NCI-H1694 treated with DMSO at 0.1 percent for 48 hours (cell line): ENCODE results near the gene EIF4G3.
"Not testable (repeated sequence)": the region's sequence is repeated elsewhere in the genome, so short reads cannot be mapped to it uniquely, and the experiment has no call there.

Experiments used
- DNase-seq: peaks from one replicate; lab custom pipeline; 2025; lab: John Stamatoyannopoulos, UW

Gene EIF4G3

DNA sequence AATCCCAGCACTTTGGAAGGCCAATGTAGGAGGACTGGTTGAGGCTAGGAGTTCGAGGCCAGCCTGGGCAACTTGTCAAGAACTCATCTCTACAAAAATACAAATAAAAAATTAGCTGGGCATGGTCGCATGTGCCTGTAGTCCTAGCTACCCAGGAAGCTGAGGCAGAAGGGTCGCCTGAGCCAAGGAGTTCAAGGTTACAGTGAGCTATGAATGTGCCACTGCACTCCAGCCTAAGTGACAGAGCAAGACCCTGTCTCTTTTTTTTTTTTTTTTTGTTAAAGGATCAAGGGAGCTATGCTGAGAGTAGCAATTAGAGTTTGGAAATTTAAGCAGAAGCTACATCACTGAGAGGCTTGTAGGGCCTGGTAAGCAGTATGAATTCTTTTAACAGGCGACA is 70.9 kb downstream of the EIF4G3 start:
- no peak for DNase-seq

DNA sequence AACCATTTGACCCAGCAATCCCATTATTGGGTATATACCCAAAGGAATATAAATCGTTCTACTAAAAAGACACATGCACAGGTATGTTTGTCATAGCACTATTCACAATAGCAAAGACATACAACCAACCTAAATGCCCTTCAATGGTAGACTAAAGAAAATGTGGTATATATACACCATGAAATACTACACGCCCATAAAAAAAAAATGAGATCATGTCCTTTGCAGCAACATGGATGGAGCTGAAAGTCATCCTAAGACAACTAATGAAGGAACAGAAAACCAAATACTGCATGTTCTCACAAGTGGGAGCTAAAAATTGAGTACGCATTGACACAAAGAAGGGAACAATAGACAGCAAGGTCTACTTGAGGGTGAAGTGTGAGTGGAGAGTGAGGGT is 72.0 kb downstream of the EIF4G3 start:
- no peak for DNase-seq

DNA sequence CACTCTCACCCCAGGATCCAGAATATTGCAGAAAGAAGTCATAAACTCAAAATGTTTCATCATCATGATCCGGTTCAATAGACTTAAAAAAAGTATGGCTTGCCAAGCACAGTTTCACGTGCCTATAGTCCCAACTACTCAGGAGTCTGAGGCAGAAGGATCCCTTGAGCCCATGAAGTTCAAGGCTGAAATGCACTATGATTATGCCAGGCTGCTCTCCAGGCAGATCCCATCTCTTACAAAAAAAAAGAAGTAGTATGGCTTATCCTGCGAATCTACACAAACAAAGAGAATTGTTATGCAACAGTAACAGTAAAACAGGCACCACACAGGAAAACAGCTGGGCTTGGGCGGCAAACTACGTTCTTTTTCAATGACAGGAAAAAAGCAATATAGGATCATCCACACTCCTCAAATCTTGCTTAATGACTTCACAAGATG is 76.2 kb downstream of the EIF4G3 start:
- DNase-seq: no peak

DNA sequence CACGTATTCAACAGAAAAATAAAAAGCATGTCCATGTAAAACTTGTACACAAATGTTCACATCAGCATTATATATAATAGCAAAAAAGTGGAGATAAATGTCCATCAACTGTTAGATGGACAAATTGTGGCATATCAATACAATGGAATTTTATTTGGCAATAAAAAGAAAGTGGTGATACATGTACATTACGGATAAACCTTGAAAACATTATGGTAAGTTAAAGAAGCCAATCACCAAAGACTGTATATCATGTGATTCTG is 76.9 kb downstream of the EIF4G3 start:
- no peak for DNase-seq

DNA sequence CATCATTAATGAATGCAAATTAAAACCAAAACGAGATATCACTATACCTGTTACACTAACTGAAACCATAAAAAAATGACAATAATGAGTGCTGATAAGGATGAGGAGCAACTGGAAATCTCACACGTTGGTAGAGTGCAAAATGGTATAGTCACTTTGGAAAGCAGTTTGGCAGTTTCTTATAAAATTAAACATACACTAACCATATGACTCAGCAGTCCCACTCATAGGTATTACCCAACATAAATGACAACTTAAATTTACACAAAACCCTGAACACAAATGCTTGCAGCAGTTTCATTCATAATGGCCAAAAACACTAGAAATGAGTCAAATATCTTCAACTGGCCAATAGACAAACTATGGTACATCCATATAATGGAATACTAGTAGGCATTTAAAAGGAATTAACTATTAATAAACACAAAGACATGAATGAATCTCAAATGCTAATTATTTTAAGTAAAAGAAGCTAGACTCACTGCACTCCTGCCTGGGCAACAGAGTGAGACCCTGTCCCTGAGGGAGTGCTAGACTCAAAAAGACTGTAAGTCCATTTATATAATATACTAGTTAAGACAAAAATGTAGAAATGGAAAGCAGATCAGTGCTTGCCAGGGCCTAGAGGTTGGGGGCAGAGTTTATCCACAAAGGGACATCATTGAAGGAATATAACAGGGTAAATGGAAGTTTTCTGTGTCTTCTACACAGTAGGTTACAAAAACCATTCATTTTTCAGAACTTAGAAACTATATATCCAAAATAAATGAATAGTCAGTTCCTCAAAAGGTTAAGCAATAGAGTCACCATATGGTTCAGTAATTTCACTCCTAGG is 77.4 kb downstream of the EIF4G3 start:
- DNase-seq: no peak

DNA sequence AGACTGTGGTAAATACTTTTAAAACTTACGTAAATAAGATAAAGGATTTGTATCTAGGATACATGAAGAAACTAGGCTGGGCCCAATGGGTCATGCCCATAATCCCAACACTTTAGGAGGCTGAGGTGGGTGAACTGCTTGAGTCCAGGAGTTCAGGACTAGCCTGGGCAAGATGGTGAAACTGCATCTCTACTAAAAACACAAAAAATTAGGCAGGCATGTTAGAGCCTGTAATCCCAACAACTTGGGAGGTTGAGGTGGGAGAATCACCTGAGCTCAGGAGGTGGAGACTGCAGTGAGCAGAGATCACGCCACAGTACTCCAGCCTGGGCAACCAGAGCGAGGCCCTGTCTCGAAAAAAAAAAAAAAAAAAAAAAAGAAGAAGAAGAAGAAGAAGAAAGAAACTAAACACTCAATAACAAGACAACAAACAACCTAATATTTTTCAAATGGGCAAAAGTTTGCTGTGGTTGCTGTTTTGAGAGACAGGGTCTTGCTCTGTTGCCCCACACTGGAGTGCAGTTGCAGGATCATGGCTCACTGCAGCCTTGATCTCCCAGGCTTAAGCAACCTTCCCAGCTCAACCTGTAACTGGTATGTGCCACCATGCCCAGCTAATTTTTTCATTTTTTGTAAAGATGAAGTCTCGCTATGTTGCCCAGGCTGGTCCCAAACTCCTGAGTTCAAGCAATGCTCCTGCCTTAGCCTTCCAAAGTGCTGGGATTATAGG is 78.3 kb downstream of the EIF4G3 start:
- DNase-seq: no peak

DNA sequence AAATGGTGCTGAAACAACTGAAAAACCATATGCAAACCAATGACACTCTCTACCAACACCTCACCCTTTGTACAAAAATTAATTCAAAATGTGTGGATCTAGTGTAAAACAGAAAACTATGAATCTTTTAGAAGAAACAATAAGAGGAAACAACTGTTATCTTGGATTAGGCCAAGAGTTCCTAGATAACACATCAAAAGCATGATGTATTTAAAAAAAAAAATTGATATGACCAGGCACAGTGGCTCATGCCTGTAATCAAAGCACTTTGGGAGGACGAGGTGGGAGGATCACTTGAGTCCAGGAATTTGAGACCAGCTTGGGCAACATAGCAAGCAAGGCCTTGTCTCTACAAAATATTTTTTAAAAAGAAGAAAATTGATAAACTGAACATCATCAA is 79.0 kb downstream of the EIF4G3 start:
- no peak for DNase-seq

DNA sequence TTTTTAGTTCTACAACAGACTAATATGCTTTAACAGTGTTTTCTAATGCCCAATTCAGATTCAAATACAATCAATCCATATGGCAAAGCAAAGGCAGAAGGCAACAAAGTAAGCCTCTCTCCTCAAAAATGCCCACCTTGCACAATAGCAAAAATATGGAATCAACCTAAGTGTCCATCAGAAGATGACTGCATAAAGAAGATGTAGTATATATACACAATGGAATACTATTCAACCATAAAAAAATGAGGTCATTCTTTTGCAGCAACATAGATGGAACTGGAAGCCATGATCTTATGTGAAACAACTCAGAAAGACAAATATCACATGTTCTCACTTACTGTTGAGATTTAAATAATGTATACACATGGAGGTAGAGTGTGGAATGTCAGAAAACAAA is 80.7 kb downstream of the EIF4G3 start:
- no peak for DNase-seq

DNA sequence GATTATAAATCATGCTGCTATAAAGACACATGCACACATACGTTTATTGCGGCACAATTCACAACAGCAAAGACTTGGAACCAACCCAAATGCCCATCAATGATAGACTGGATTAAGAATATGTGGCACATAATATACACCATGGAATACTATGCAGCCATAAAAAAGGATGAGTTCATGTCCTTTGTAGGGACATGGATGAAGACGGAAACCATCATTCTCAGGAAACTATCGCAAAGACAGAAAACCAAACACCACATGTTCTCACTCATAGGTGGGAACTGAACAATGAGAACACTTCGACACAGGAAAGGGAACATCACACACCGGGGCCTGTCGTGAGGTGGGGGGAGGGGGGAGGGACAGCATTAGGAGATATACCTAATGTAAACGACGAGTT is 82.4 kb downstream of the EIF4G3 start:
- not testable (repeated sequence) for DNase-seq

DNA sequence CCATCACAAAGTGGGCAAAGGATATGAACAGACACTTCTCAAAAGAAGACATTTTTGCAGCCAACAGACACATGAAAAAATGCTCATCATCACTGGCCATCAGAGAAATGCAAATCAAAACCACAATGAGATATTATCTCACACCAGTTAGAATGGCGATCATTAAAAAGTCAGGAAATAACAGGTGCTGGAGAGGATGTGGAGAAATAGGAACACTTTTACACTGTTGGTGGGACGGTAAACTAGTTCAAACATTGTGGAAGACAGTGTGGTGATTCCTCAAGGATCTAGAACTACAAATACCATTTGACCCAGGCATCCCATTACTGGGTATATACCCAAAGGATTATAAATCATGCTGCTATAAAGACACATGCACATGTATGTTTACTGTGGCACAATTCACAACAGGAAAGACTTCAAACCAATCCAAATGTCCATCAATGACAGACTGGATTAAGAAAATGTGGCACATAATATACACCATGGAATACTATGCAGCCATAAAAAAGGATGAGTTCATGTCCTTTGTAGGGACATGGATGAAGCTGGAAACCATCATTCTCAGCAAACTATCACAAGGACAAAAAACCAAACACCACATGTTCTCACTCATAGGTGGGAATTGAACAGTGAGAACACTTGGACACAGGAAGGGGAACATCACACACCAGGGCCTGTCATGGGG is 83.3 kb downstream of the EIF4G3 start:
- not testable (repeated sequence) for DNase-seq

DNA sequence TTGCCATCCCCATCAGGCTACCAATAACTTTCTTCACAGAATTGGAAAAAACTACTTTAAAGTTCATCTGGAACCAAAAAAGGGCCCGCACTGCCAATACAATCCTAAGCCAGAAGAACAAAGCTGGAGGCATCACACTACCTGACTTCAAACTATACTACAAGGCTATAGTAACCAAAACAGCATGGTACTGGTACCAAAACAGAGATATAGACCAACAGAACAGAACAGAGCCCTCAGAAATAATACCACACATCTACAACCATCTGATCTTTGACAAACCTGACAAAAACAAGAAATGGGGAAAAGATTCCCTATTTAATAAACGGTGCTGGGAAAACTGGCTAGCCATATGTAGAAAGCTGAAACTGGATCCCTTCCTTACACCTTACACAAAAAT is 84.2 kb downstream of the EIF4G3 start:
- DNase-seq: not testable (repeated sequence)

DNA sequence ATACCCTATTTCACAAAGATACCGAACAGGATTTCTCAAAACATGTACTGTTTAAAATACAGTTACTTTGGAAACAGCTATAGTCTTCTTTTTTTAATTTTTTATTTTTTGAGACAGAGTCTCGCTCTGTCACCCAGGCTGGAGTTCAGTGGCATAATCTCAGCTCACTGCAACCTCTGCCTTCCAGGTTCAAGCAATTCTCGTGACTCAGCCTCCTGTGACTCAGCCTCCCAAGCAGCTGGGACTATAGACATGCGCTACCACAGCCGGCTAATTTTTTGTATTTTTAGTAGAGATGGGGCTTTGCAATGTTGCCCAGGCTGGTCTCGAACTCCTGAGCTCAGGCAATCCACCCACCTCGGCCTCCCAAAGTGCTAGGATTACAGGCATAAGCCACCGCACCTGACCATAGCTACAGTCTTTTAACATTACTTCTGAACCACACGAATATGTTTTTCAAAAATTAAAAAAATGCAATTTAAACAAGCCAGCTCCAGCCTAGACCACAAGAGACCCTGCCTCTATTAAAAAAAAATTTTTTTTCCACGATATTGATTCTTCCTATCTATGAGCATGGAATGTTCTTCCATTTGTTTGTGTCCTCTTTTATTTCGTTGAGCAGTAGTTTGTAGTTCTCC is 85.5 kb downstream of the EIF4G3 start:
- DNase-seq: not testable (repeated sequence)

DNA sequence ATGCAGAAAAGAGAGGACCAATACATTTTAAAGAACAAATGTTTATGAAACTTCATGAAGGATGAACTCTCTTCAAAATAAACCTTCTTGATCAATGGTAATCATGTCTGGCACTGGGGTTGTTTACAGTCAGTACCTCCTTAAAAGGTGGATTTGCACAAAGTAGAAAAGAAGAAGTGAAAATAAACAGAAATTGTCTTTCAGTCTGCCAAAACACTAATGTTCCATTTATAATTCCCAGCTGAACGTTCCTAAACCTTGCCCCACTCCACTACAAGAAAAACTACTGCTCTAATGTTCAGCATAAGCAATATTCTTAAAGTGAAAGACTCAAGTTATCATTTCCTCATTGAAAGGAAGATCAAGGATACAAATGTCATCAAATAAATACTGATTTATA is 86.2 kb downstream of the EIF4G3 start:
- DNase-seq: no peak

DNA sequence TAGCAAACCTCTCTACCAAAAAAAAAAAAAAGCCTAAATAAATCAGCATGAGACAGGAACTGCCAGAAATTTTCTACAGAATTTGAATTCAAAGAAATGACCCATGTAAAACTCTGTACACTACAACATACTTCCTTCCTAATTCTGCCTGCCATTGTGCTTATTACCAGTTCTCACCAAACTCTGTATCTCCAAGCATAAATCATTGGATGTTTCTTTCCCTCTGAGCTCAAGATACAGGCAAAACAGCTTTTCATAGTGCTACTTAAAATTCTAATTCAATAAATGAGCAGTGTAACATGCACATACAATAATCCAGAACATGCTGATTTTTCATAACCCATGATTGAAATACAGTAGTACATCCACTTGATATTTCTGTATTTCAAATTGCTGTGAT is 87.0 kb downstream of the EIF4G3 start:
- no peak for DNase-seq

DNA sequence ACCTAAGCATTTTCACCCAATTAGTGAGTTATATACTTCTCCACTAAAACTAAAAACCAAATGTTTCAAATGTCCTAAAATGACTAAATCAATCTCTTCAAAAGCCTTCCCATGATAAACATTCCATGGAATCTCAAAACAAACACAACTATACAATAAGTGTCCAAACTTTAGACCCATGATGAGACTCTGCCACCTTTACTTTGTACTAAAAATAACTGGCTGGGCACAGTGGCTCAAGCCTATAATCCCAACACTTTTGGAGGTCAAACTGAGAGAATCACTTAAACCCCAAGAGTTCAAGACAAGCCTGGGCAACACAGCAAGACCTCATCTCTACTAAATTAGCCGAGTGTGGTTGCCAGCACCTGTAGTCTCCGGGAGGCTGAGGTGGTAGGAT is 87.4 kb downstream of the EIF4G3 start:
- no peak for DNase-seq

DNA sequence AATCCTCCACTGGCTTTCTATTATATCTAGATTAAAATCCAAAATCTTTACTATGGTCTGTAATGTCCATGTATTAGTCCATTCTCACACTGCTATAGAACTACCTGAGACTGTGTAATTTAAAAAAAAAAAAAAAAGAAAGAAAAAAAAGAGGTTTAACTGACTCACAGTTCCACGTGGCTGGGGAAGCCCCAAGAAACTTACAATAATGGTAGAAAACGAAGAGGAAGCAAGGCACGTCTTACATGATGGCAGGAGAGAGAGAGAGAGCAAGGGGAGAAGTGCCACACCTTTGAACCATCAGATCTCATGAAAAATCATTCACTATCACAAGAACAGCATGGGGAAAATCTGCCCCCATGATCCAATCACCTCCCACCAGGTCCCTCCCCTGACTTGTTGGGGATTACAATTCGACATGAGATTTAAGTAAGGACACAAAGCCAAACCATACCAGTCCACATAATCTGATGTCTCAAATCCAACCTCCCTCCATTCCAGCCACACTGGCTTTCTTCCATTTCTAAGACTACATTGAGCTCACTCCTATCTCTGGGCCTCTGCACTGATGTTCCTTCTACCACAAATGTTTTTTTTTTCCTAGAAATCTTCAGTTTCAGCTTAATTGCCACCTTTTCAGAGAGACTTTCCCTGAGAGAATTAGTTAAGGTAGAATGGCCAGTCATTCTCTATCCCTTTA is 92.4 kb downstream of the EIF4G3 start:
- DNase-seq: no peak

DNA sequence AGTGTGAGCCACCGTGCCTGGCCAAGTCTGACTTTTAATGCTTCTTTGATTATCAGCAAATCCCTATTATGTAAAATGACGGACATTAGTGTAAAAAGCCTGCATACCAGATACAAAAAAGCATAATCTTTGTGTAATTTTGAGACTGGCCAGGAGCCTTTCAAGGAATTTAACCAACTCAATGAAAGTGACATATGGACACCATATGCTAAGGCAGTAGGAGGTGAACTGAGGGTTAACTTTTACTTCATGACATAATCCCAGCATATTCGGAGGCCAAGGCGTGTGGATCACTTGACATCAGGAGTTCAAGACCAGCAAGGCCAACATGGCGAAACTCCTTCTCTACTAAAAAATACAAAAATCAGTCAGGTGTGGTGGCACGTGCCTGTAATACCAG is 94.6 kb downstream of the EIF4G3 start:
- DNase-seq: no peak

DNA sequence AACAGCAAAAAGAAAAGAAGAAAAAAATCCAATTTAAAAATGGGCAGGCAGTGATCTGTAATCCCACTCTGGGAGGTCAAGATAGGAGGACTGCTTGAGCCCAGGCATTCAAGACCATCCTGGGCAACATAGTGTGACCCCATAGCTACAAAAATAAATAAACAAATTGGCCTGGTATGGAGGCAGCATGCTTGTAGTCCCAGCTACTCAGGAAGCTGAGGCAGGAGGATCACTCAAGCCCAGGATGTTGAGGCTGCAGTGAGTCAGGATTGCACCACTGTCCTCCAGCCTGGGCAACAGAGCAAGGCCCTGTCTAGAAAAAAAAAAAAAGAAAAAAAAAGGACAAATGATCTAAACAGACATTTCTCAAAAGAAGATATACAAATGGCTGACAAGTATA is 99.6 kb downstream of the EIF4G3 start:
- DNase-seq: no peak

DNA sequence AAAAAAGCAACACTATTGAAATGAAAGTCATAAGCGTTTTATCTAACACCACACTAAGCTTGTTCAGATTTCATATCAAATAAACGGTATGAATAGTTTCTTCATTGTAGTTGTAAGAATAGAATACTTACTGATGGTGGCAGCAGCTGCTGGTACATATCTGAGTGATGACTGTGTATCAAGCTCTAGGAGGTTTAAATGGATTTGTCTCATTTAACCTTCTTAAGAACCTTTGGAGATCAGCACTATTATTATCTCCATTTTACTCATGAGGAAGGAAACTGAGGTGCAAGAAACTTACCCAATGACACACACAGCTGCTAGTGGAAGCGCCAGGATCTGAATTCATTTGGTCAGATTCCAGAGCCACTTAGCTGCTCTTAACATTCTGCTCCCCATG is 104.0 kb downstream of the EIF4G3 start:
- DNase-seq: no peak

DNA sequence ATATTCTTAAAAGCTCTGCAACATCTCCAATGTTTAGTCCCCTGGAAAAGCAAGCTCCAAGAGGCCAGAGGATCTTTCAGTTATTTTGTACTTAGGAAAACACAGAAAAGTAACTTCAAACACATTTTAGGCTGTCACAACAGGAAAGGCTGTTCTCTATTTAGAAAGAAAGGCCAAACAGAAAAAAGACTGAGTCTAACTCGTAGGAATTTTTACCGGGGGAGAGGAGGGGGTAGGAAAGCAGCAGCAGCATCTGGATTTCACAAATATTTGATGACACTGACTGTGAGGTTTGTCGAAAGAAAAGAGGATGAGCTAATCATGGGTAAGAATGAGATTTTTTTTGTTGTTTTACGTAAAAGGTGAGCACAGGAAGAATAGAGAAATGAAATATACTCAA is 107.1 kb downstream of the EIF4G3 start:
- DNase-seq: no peak

DNA sequence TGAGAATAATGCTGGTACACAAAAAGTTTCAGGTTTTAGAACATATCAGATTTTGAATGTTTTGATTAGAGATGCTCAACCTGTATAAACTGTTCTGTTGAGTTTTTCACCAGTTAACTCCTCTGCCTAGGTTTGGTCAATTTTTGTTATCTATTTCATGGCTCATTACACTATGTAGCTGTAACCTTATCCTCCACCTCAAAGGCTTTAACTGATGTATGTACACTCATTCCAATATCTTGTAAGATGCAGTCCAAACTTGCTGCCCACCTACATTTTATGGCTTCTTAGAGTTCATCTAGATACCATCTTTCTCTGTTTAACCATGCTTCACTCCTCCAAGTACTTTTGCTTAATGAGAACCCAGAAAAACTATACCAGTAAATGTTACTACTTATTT is 107.8 kb downstream of the EIF4G3 start:
- no peak for DNase-seq
